ENCODE results near the gene C11orf68.
A peak's percentile ranks its signal among the peaks of the same experiment; 100 is the strongest.

DNA sequence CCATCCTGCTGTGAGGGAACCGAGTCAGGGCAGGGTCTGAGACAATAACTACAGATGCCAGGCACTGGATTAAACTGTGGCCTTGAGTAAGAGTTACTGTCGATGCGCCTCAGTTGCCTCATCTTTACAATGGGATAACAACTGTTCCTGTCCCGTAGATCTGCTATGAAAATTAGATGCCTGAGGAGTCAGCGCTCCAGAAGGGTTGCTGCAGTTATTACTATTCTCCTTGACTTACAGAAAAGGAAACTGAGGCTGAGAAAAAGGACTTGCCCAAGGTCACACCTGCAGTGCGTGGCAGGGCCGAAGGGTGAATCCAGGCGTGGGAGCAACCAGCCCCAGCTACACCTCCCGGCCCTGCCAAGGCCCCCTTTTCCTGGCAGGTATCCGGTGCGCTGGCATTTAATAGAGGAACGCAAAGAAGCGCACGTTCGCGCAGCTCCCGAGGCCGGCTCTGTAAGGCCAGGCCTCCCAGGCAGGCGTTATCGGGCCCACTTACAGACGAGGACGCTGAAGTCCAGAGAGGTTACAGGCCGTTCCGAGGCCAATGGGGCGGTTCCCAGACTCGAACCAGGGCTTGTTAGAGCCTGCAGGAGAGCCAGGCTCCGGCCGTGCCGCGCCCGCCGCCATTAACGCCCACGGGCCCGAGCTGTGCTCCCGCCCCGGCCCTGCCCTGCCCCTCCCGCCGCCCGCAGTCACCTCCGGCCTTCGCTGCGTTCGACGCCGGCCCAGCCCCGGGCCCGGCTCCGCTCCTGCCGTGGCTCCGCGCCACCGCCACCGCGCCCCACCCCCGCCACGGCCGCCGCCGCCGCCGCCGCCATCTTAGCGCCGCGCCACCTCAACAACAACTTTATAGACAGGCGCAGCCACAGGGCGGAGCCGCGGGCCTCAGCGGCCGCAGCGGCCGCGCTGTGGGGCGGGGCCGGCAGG, at the start of gene C11orf68:
- TF ChIP-seq POLR2A (IDR thresholded peaks at IDR 0.05; ENCODE audit: control extremely low read depth in 1 of 2, low read depth in 2 of 2, low read length in 2 of 2) = peak in 1 of 2 experiments; percentile 43
- TF ChIP-seq EZH2 (IDR thresholded peaks at IDR 0.05; ENCODE audit: low read depth, low read length, severe bottlenecking) = no peak
